PC-3 (cell line): ENCODE measurements around the gene WDR26.

ENCODE experiments used
- EZH2 ChIP-seq: fragments of 300-600 bp; sonication (generic); IDR thresholded peaks from one replicate; pipeline ENCODE4 v1.6.1; 2017; ENCODE audit warnings: antibody characterized with exemption, mild to moderate bottlenecking, low read length; ENCODE audit not compliant: unreplicated experiment
- EZH2phosphoT487 ChIP-seq: fragments of 300-600 bp; sonication (generic); IDR thresholded peaks from 2 replicates; pipeline ENCODE4 v1.6.1; 2018; ENCODE audit warnings: mild to moderate bottlenecking, antibody characterized with exemption, low read length, borderline replicate concordance
- TF ChIP-seq, protein P1 (sequence below): fragments of 300-600 bp; sonication (generic); conservative IDR thresholded peaks from 2 replicates; pipeline ENCODE4 v1.5.1; 2017; ENCODE audit warnings: antibody characterized with exemption, low read depth, mild to moderate bottlenecking, low read length

DNA sequence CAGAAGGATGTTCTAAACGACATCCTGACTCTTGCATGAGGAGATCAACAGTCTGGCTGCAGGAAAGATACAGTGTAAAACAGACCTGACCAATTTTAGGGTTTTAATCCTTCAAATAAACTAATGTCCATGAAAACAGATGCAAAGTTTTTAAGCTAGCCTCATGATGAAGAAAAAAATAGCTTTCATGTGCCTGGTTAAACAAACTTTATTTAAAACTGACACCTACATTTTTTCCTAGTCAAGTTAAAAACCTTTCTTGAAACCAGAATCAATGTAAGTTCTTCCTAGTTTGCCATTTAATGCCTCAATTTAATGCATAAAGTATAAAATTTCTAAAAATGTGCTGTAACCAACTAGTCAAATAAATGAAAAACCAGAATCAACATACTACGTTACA lies 2.9 kb downstream of the WDR26 start:
- TF ChIP-seq, protein P1, sequence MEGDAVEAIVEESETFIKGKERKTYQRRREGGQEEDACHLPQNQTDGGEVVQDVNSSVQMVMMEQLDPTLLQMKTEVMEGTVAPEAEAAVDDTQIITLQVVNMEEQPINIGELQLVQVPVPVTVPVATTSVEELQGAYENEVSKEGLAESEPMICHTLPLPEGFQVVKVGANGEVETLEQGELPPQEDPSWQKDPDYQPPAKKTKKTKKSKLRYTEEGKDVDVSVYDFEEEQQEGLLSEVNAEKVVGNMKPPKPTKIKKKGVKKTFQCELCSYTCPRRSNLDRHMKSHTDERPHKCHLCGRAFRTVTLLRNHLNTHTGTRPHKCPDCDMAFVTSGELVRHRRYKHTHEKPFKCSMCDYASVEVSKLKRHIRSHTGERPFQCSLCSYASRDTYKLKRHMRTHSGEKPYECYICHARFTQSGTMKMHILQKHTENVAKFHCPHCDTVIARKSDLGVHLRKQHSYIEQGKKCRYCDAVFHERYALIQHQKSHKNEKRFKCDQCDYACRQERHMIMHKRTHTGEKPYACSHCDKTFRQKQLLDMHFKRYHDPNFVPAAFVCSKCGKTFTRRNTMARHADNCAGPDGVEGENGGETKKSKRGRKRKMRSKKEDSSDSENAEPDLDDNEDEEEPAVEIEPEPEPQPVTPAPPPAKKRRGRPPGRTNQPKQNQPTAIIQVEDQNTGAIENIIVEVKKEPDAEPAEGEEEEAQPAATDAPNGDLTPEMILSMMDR = no peak
- TF ChIP-seq EZH2 (no peak), EZH2phosphoT487 (no peak)
